ENCODE measurements around the gene ZNF175.

The ZNF175 gene

GRCh38 chr19:51637362-51637978, 66.4 kb downstream of the ZNF175 start:
- no peak for DNase-seq

DNA sequence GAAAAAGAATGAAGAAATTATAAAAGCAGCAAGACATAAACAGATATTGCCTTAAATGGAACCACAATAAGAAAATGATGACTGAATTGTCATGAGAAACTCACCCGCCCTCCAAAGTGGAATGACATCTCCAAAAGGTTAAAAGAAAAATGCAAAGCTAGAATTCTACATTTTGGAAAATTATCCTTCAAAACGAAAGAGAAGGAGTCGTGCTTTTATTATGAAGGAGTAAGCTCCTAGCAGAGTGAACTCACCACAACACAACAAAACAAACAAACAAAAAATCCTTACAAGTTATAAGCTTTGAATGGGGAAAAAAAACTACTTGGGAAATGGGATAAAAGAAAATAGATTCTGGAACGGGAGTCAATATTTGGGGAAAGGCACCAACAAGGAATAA, 68.8 kb downstream of the ZNF175 start:
- DNase-seq = no peak

GRCh38 chr19:51640386-51640785, 69.3 kb downstream of the ZNF175 start:
- no peak for DNase-seq

GRCh38 chr19:51641648-51642047, 70.6 kb downstream of the ZNF175 start:
- DNase-seq = no peak

Data from fibroblast of upper back skin (primary cell).